HepG2 (cell line): ENCODE measurements around the gene PARP16. TPM values are rescaled to one million over a fixed set of nuclear protein-coding genes. Genes with fewer than 3 reads are reported as not detected.

Experiments
- ARNT2 ChIP-seq: sonication (generic); formaldehyde crosslinking; IDR thresholded peaks from 2 replicates; pipeline ENCODE4 v1.8.0; 2022; ENCODE audit warnings: mild to moderate bottlenecking, low read depth, missing genetic modification reagents, moderate library complexity
- CHCHD3 ChIP-seq: sonication (generic); formaldehyde crosslinking; IDR thresholded peaks from 2 replicates; pipeline ENCODE4 v1.8.0; 2022; ENCODE audit warnings: mild to moderate bottlenecking, missing genetic modification reagents, moderate library complexity
- GABPA ChIP-seq, 2 experiments: IDR thresholded peaks; 2 replicates each; pipeline ENCODE4 v1.6.1; 2011 to 2016; ENCODE audit warnings: low read depth in 2 of 2, low read length in 1 of 2, missing biosample characterization in 1 of 2, missing genetic modification characterization in 1 of 2
- KLF9 ChIP-seq: IDR thresholded peaks from 2 replicates; pipeline ENCODE4 v1.6.1; 2016; ENCODE audit warnings: low read depth
- MED13 ChIP-seq: sonication (generic); formaldehyde crosslinking; IDR thresholded peaks from 2 replicates; pipeline ENCODE4 v1.5.0; 2020; ENCODE audit warnings: missing genetic modification reagents
- PAF1 ChIP-seq: IDR thresholded peaks from 2 replicates; pipeline ENCODE4 v1.6.1; 2016; ENCODE audit warnings: missing genetic modification reagents, missing compliant biosample characterization
- PHF8 ChIP-seq: sonication (generic); formaldehyde crosslinking; IDR thresholded peaks from 2 replicates; pipeline ENCODE4 v1.5.0; 2020; ENCODE audit warnings: missing genetic modification reagents
- SMYD3 ChIP-seq: sonication (generic); formaldehyde crosslinking; IDR thresholded peaks from 2 replicates; pipeline ENCODE4 v1.8.1; 2023; ENCODE audit warnings: mild to moderate bottlenecking, missing genetic modification reagents
- TRAFD1 ChIP-seq: sonication (generic); formaldehyde crosslinking; IDR thresholded peaks from 2 replicates; pipeline ENCODE4 v1.5.1; 2020; ENCODE audit warnings: missing genetic modification reagents, mild to moderate bottlenecking, borderline replicate concordance
- TSC22D2 ChIP-seq: sonication (generic); formaldehyde crosslinking; IDR thresholded peaks from 2 replicates; pipeline ENCODE4 v1.5.1; 2020; ENCODE audit warnings: missing genetic modification reagents, mild to moderate bottlenecking, borderline replicate concordance
- ZEB1 ChIP-seq: IDR thresholded peaks from 2 replicates; pipeline ENCODE4 v1.6.1; 2012; ENCODE audit warnings: mild to moderate bottlenecking, low read depth, inconsistent platforms; ENCODE audit not compliant: insufficient replicate concordance
- ZMAT3 ChIP-seq: sonication (generic); formaldehyde crosslinking; conservative IDR thresholded peaks from 2 replicates; pipeline ENCODE4 v1.7.0; 2021; ENCODE audit warnings: missing genetic modification reagents
- ZNF121 ChIP-seq: sonication (generic); formaldehyde crosslinking; IDR thresholded peaks from 2 replicates; pipeline ENCODE4 v1.5.0; 2020; ENCODE audit warnings: mild to moderate bottlenecking, missing genetic modification reagents
- ZNF263 ChIP-seq: sonication (generic); formaldehyde crosslinking; IDR thresholded peaks from 2 replicates; pipeline ENCODE4 v1.4.0; 2020; ENCODE audit warnings: missing genetic modification reagents
- ZNF580 ChIP-seq: IDR thresholded peaks from 2 replicates; pipeline ENCODE4 v1.6.1; 2016; ENCODE audit warnings: low read depth, borderline replicate concordance
- ZNF644 ChIP-seq: IDR thresholded peaks from 2 replicates; pipeline ENCODE4 v1.6.1; 2016; ENCODE audit warnings: low read depth
- ZNF737 ChIP-seq: sonication (generic); formaldehyde crosslinking; IDR thresholded peaks from 2 replicates; pipeline ENCODE4 v1.5.0; 2020; ENCODE audit warnings: missing genetic modification reagents, mild to moderate bottlenecking, borderline replicate concordance
- ZSCAN30 ChIP-seq: sonication (generic); formaldehyde crosslinking; IDR thresholded peaks from 2 replicates; pipeline ENCODE4 v1.5.0; 2020; ENCODE audit warnings: mild to moderate bottlenecking, missing genetic modification reagents
- polyA plus RNA-seq, 8 experiments: library from polyadenylated mRNA; depleted of rRNA in 3 of 8; stranded (reverse) in 7 of 8; unstranded in 1 of 8; fragments of >200 nt; fragmentation: Illumina TruSeq in 4 of 8; extraction: Trizol in 4 of 8; gene quantifications; 2 replicates each; pipeline versions ENCODE4 v1.2.1 to v1.2.3, GENCODE V29; 2011 to 2016; ENCODE audit warnings: low read depth in 4 of 8, missing spikeins in 1 of 8, mixed read lengths in 1 of 8; ENCODE audit not compliant: insufficient read depth in 1 of 8
- total RNA-seq, 5 experiments: library from RNA; depleted of rRNA; stranded (reverse); fragments of >200 nt; fragmentation: Illumina TruSeq; extraction: Trizol; gene quantifications; 2 replicates each; pipeline ENCODE4 v1.2.3, GENCODE V29; 2016; ENCODE audit warnings: low read depth in 1 of 5
- TF ChIP-seq, protein P1 (sequence below): sonication (generic); formaldehyde crosslinking; conservative IDR thresholded peaks from 2 replicates; pipeline ENCODE4 v1.4.0; 2020; ENCODE audit warnings: missing genetic modification reagents
- TF ChIP-seq, protein P2 (sequence below): sonication (generic); formaldehyde crosslinking; IDR thresholded peaks from 2 replicates; pipeline ENCODE4 v1.4.0; 2020; ENCODE audit warnings: missing genetic modification reagents

Gene PARP16
- total and polyA plus RNA-seq, 2 of the 13 experiments (the other 11 are each of a cell fraction or from before 2014, with no cell fraction given) = 6.8 to 7.6 TPM

DNA sequence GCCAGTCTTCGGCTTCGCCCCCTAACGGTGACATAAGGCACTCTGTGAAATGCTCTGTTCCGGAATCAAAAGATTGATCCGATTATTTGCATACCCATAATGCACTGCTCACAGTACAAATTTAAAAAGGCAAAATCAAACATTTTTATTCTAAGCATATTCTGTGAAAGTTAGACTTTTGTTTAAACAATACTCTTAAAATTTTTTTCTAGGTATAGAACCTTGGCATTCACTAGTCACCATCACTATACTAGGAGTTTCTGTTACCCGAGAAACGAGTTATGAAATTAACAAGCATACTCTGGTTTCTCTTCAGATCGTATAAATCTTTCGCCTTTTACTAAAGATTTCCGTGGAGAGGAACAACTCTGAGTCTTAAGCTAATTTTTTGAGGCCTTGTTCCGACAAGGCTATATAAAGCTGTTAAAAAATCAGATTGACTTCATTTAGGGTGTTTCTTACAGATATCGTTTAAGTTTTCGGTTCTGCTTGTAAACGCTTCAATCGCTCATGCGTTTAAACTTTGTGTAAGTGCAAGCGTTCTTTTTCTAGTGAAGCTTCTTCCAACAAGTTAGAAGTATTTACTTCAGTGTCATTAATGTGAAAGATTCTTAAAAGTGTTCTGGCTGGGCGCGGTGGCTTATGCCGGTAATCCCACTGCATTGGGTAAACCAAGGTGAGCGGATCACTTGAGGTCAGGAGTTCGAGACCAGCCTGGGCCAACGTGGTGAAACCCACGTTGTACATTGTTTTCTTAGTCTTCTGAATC, 17.9 kb upstream of the PARP16 start, which contains the start of gene RNU5B-1 (continued):
- TF ChIP-seq ZEB1 = peak; percentile 63
- no peak for TF ChIP-seq PAF1 (CRISPR knock-in tag)
- TF ChIP-seq ZNF737 = no peak; the same call in 1 of the 2 replicates
- TF ChIP-seq ZNF263 (CRISPR knock-in tag) = no peak
- TF ChIP-seq, protein P1, sequence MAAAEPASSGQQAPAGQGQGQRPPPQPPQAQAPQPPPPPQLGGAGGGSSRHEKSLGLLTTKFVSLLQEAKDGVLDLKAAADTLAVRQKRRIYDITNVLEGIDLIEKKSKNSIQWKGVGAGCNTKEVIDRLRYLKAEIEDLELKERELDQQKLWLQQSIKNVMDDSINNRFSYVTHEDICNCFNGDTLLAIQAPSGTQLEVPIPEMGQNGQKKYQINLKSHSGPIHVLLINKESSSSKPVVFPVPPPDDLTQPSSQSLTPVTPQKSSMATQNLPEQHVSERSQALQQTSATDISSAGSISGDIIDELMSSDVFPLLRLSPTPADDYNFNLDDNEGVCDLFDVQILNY (CRISPR knock-in tag) = no peak
- TF ChIP-seq PHF8 = no peak; the same call in 1 of the 2 replicates
- TF ChIP-seq TRAFD1 (CRISPR knock-in tag) = no peak
- TF ChIP-seq ZNF580 (CRISPR knock-in tag) = no peak; the same call in 1 of the 2 replicates
- no peak for TF ChIP-seq TSC22D2
- TF ChIP-seq ARNT2 (CRISPR knock-in tag) = peak; percentile 56; the same call in 1 of the 2 replicates
- TF ChIP-seq SMYD3 (CRISPR knock-in tag) = no peak
- TF ChIP-seq MED13 (CRISPR knock-in tag) = peak; percentile 51; the same call in 1 of the 2 replicates
- peak; percentile 96 for TF ChIP-seq KLF9 (CRISPR knock-in tag)
- TF ChIP-seq ZNF644 (CRISPR knock-in tag) = no peak; the same call in 1 of the 2 replicates
- TF ChIP-seq ZSCAN30 (CRISPR knock-in tag) = peak; percentile 96; the same call in 1 of the 2 replicates
- no peak for TF ChIP-seq GABPA (IDR thresholded peaks at IDR 0.05; ENCODE audit: low read depth, low read length)
- peak; percentile 55 for TF ChIP-seq GABPA (CRISPR knock-in tag; IDR thresholded peaks at IDR 0.05; ENCODE audit: low read depth)
- TF ChIP-seq, protein P2, sequence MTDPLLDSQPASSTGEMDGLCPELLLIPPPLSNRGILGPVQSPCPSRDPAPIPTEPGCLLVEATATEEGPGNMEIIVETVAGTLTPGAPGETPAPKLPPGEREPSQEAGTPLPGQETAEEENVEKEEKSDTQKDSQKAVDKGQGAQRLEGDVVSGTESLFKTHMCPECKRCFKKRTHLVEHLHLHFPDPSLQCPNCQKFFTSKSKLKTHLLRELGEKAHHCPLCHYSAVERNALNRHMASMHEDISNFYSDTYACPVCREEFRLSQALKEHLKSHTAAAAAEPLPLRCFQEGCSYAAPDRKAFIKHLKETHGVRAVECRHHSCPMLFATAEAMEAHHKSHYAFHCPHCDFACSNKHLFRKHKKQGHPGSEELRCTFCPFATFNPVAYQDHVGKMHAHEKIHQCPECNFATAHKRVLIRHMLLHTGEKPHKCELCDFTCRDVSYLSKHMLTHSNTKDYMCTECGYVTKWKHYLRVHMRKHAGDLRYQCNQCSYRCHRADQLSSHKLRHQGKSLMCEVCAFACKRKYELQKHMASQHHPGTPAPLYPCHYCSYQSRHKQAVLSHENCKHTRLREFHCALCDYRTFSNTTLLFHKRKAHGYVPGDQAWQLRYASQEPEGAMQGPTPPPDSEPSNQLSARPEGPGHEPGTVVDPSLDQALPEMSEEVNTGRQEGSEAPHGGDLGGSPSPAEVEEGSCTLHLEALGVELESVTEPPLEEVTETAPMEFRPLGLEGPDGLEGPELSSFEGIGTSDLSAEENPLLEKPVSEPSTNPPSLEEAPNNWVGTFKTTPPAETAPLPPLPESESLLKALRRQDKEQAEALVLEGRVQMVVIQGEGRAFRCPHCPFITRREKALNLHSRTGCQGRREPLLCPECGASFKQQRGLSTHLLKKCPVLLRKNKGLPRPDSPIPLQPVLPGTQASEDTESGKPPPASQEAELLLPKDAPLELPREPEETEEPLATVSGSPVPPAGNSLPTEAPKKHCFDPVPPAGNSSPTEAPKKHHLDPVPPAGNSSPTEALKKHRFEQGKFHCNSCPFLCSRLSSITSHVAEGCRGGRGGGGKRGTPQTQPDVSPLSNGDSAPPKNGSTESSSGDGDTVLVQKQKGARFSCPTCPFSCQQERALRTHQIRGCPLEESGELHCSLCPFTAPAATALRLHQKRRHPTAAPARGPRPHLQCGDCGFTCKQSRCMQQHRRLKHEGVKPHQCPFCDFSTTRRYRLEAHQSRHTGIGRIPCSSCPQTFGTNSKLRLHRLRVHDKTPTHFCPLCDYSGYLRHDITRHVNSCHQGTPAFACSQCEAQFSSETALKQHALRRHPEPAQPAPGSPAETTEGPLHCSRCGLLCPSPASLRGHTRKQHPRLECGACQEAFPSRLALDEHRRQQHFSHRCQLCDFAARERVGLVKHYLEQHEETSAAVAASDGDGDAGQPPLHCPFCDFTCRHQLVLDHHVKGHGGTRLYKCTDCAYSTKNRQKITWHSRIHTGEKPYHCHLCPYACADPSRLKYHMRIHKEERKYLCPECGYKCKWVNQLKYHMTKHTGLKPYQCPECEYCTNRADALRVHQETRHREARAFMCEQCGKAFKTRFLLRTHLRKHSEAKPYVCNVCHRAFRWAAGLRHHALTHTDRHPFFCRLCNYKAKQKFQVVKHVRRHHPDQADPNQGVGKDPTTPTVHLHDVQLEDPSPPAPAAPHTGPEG (CRISPR knock-in tag) = no peak
- no peak for TF ChIP-seq CHCHD3 (CRISPR knock-in tag)
- no peak for TF ChIP-seq ZMAT3 (CRISPR knock-in tag)
- TF ChIP-seq ZNF121 = no peak; the same call in 1 of the 2 replicates
